Measurements from ENCODE around the gene EIF1AD. TPM values are rescaled to one million over a fixed set of nuclear protein-coding genes. Genes with fewer than 3 reads are reported as not detected.

The EIF1AD gene
- total and polyA plus RNA-seq, 2 experiments from 2014 or later, result 16.1 to 32.1 TPM

- no peak for TF ChIP-seq CTCF (conservative IDR thresholded peaks at IDR 0.05; ENCODE audit: low read depth in 2 of 2)
- no peak for TF ChIP-seq EZH2phosphoT487 (IDR thresholded peaks at IDR 0.05; ENCODE audit: unreplicated experiment)
- TF ChIP-seq ZNF331 (CRISPR knock-in tag; IDR thresholded peaks at IDR 0.05; ENCODE audit: low read depth), result no peak
- TF ChIP-seq EZH2 (IDR thresholded peaks at IDR 0.05; ENCODE audit: low read depth, unreplicated experiment), result no peak
- no peak for TF ChIP-seq STAT1 (IDR thresholded peaks at IDR 0.05; ENCODE audit: unreplicated experiment)
These were observed 2.2 kb upstream of the EIF1AD start (continued) for GRCh38 chr11:66004186-66004585.

GRCh38 chr11:66003291-66003690 is 1.3 kb upstream of the EIF1AD start:
- Histone ChIP-seq H3K27me3 (ENCODE audit: insufficient read depth) (no peaks in the 10 kb centered on the region), H2AFZ (no peak overlapping the region), H3K79me2 (replicated peaks; ENCODE audit: insufficient read depth) (peaks cover 39% of the 10 kb centered on the region), H3F3A (replicated peaks; ENCODE audit: low read depth) (peaks cover 18% of the 10 kb centered on the region; the same call in 1 of the 2 replicates), H3K4me3 (peak overlapping the region; percentile 97), H3K4me1 (ENCODE audit: insufficient read depth) (peaks cover 17% of the 10 kb centered on the region; the same call in 1 of the 2 replicates), H3K9me2 (ENCODE audit: insufficient read depth) (no peaks in the 10 kb centered on the region), H4K20me1 (replicated peaks; ENCODE audit: insufficient read depth) (peaks cover 7% of the 10 kb centered on the region; the same call in 1 of the 2 replicates), H3K36me3 (ENCODE audit: insufficient read depth) (peaks cover 24% of the 10 kb centered on the region), H3K27ac (ENCODE audit: low read depth) (no peak overlapping the region), H3K4me2 (peak overlapping the region; percentile 93)
- Mint-ChIP-seq H3K4me3 (peak overlapping the region; percentile 100), H3K27me3 (ENCODE audit: insufficient read depth, low read depth, poor library complexity) (peaks cover 13% of the 10 kb centered on the region), H3K4me1 (peaks cover 26% of the 10 kb centered on the region), H3K36me3 (ENCODE audit: low read depth) (peaks cover 61% of the 10 kb centered on the region), H3K27ac (peak overlapping the region; percentile 85; the same call in 1 of the 2 replicates), H3K9me3 (no peaks in the 10 kb centered on the region)
- TF ChIP-seq POLR2AphosphoS5 (IDR thresholded peaks at IDR 0.05; ENCODE audit: low read depth) (no peak), JUNB (IDR thresholded peaks at IDR 0.05; ENCODE audit: unreplicated experiment) (no peak), ETS1 (IDR thresholded peaks at IDR 0.05) (no peak), CREB1 (CRISPR knock-in tag; IDR thresholded peaks at IDR 0.05; ENCODE audit: low read depth) (no peak)
- DNase-seq (ENCODE audit: low spot score) (no peak), ATAC-seq (no peak)

GRCh38 chr11:66002648-66003225 is 780 bp upstream of the EIF1AD start:
- Histone ChIP-seq H3K36me3 (ENCODE audit: insufficient read depth) (peaks cover 24% of the 10 kb centered on the region), H3K4me2 (peak overlapping the region; percentile 93), H3K27ac (ENCODE audit: low read depth) (peak overlapping the region; percentile 99), H3F3A (replicated peaks; ENCODE audit: low read depth) (peaks cover 18% of the 10 kb centered on the region; the same call in 1 of the 2 replicates), H2AFZ (peak overlapping the region; percentile 56; the same call in 1 of the 2 replicates), H3K4me3 (peak overlapping the region; percentile 97), H3K27me3 (ENCODE audit: insufficient read depth) (no peaks in the 10 kb centered on the region), H4K20me1 (replicated peaks; ENCODE audit: insufficient read depth) (peaks cover 7% of the 10 kb centered on the region; the same call in 1 of the 2 replicates), H3K9me2 (ENCODE audit: insufficient read depth) (no peaks in the 10 kb centered on the region), H3K4me1 (ENCODE audit: insufficient read depth) (peaks cover 17% of the 10 kb centered on the region; the same call in 1 of the 2 replicates), H3K79me2 (replicated peaks; ENCODE audit: insufficient read depth) (peaks cover 39% of the 10 kb centered on the region)
- TF ChIP-seq CTCF (conservative IDR thresholded peaks at IDR 0.05; ENCODE audit: low read depth in 2 of 2) (peak in 1 of 2 experiments; percentile 14; a peak in 1 of 4 replicates), EZH2phosphoT487 (IDR thresholded peaks at IDR 0.05; ENCODE audit: unreplicated experiment) (no peak), REST (IDR thresholded peaks at IDR 0.05; ENCODE audit: unreplicated experiment) (no peak)
- no peaks in the 10 kb centered on the region for H3K9me3 Mint-ChIP-seq
- H3K4me1 Mint-ChIP-seq, result peaks cover 22% of the 10 kb centered on the region
- peak overlapping the region; percentile 100 for H3K4me3 Mint-ChIP-seq
- H3K27ac Mint-ChIP-seq, result peak overlapping the region; percentile 99
- H3K27me3 Mint-ChIP-seq (ENCODE audit: insufficient read depth, low read depth, poor library complexity), result peaks cover 13% of the 10 kb centered on the region
- peak; percentile 39 for DNase-seq (ENCODE audit: low spot score)
- H3K36me3 Mint-ChIP-seq (ENCODE audit: low read depth), result peaks cover 67% of the 10 kb centered on the region
- ATAC-seq, result no peak; the same call in 2 of the 3 replicates
